HepG2 (cell line): Measurements from ENCODE around the gene GLRA1.

ENCODE experiments used
- KDM1A ChIP-seq: IDR thresholded peaks from 2 replicates; pipeline ENCODE4 v1.6.1; 2016; ENCODE audit warnings: missing compliant biosample characterization
- NFE2L2 ChIP-seq: fragments of 150-350 bp; IDR thresholded peaks from 2 replicates; pipeline ENCODE4 v1.6.1; 2014; ENCODE audit warnings: low read length
- XRCC5 ChIP-seq: fragments of 200-400 bp; formaldehyde crosslinking; optimal IDR thresholded peaks from 2 replicates; pipeline ENCODE3; 2017; ENCODE audit warnings: mild to moderate bottlenecking, low read length
- ZBTB8A ChIP-seq: sonication (generic); formaldehyde crosslinking; IDR thresholded peaks from 2 replicates; pipeline ENCODE4 v1.4.0; 2020; ENCODE audit warnings: mild to moderate bottlenecking, low read depth, missing genetic modification reagents, borderline replicate concordance
- ZFX ChIP-seq: sonication (generic); formaldehyde crosslinking; IDR thresholded peaks from 2 replicates; pipeline ENCODE4 v1.4.0; 2020; ENCODE audit warnings: mild to moderate bottlenecking, low read depth, missing genetic modification reagents, moderate library complexity
- ZNF431 ChIP-seq: sonication (generic); formaldehyde crosslinking; IDR thresholded peaks from 2 replicates; pipeline ENCODE4 v1.9.0; 2022; ENCODE audit warnings: missing genetic modification reagents, low read depth, mild to moderate bottlenecking, borderline replicate concordance
- TF ChIP-seq, protein P1 (sequence below): sonication (generic); formaldehyde crosslinking; IDR thresholded peaks from 2 replicates; pipeline ENCODE4 v1.5.1; 2020; ENCODE audit warnings: mild to moderate bottlenecking, missing genetic modification reagents, borderline replicate concordance
- TF ChIP-seq, protein P2 (sequence below): IDR thresholded peaks from 2 replicates; pipeline ENCODE4 v1.6.1; 2016; ENCODE audit warnings: mild to moderate bottlenecking
- TF ChIP-seq, protein P3 (sequence below): fragments of 450-650 bp; IDR thresholded peaks from 2 replicates; pipeline ENCODE4 v1.6.1; 2016
- TF ChIP-seq, protein P4 (sequence below): sonication (generic); formaldehyde crosslinking; conservative IDR thresholded peaks from 2 replicates; pipeline ENCODE4 v1.4.0; 2020; ENCODE audit warnings: missing genetic modification reagents
- TF ChIP-seq, protein P5 (sequence below), 2 experiments: sonication (generic) in 1 of 2; formaldehyde crosslinking in 1 of 2; IDR thresholded peaks; 2 replicates each; pipeline versions ENCODE4 v1.5.1 to v1.6.1; 2011 to 2020; ENCODE audit warnings: borderline replicate concordance in 1 of 2, low read depth in 1 of 2, low read length in 1 of 2, mild to moderate bottlenecking in 1 of 2, missing genetic modification reagents in 1 of 2, moderate library complexity in 1 of 2
- TF ChIP-seq, protein P6 (sequence below): sonication (generic); formaldehyde crosslinking; IDR thresholded peaks from 2 replicates; pipeline ENCODE4 v1.5.0; 2020; ENCODE audit warnings: mild to moderate bottlenecking, missing genetic modification reagents, moderate library complexity
- TF ChIP-seq, protein P7 (sequence below): sonication (generic); IDR thresholded peaks from 2 replicates; pipeline ENCODE4 v1.6.1; 2016; ENCODE audit warnings: low read depth, borderline replicate concordance
- TF ChIP-seq, protein P8 (sequence below): sonication (generic); formaldehyde crosslinking; conservative IDR thresholded peaks from 2 replicates; pipeline ENCODE4 v1.4.0; 2020; ENCODE audit warnings: missing genetic modification reagents

DNA sequence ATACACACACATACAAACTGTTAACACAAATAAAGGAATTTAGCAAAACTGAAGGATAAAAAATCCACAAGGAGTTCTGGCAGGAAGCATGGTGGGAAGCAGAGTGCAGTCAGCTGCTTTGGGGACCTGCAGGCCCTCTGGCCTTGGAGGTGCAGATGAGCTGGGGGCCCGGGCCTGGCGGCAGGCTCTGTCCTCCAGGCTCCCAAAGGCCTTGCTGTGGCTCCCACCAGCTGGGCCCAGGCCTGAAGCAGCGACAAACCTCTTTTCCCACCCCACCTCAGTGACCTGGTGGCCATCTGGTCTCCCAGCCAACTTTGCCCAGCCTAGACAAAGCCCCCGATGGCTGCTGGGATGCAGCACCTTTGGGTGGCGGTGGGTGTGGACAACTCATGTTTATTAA is 67.8 kb downstream of the GLRA1 start:
- TF ChIP-seq KDM1A (CRISPR knock-in tag) (no peak), XRCC5 (no peak), ZNF431 (CRISPR knock-in tag) (no peak), ZFX (CRISPR knock-in tag) (no peak), NFE2L2 (no peak), ZBTB8A (CRISPR knock-in tag) (no peak)
- TF ChIP-seq, protein P1, sequence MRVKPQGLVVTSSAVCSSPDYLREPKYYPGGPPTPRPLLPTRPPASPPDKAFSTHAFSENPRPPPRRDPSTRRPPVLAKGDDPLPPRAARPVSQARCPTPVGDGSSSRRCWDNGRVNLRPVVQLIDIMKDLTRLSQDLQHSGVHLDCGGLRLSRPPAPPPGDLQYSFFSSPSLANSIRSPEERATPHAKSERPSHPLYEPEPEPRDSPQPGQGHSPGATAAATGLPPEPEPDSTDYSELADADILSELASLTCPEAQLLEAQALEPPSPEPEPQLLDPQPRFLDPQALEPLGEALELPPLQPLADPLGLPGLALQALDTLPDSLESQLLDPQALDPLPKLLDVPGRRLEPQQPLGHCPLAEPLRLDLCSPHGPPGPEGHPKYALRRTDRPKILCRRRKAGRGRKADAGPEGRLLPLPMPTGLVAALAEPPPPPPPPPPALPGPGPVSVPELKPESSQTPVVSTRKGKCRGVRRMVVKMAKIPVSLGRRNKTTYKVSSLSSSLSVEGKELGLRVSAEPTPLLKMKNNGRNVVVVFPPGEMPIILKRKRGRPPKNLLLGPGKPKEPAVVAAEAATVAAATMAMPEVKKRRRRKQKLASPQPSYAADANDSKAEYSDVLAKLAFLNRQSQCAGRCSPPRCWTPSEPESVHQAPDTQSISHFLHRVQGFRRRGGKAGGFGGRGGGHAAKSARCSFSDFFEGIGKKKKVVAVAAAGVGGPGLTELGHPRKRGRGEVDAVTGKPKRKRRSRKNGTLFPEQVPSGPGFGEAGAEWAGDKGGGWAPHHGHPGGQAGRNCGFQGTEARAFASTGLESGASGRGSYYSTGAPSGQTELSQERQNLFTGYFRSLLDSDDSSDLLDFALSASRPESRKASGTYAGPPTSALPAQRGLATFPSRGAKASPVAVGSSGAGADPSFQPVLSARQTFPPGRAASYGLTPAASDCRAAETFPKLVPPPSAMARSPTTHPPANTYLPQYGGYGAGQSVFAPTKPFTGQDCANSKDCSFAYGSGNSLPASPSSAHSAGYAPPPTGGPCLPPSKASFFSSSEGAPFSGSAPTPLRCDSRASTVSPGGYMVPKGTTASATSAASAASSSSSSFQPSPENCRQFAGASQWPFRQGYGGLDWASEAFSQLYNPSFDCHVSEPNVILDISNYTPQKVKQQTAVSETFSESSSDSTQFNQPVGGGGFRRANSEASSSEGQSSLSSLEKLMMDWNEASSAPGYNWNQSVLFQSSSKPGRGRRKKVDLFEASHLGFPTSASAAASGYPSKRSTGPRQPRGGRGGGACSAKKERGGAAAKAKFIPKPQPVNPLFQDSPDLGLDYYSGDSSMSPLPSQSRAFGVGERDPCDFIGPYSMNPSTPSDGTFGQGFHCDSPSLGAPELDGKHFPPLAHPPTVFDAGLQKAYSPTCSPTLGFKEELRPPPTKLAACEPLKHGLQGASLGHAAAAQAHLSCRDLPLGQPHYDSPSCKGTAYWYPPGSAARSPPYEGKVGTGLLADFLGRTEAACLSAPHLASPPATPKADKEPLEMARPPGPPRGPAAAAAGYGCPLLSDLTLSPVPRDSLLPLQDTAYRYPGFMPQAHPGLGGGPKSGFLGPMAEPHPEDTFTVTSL, result no peak
- TF ChIP-seq, protein P2, sequence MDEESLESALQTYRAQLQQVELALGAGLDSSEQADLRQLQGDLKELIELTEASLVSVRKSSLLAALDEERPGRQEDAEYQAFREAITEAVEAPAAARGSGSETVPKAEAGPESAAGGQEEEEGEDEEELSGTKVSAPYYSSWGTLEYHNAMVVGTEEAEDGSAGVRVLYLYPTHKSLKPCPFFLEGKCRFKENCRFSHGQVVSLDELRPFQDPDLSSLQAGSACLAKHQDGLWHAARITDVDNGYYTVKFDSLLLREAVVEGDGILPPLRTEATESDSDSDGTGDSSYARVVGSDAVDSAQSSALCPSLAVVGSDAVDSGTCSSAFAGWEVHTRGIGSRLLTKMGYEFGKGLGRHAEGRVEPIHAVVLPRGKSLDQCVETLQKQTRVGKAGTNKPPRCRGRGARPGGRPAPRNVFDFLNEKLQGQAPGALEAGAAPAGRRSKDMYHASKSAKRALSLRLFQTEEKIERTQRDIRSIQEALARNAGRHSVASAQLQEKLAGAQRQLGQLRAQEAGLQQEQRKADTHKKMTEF (CRISPR knock-in tag), result no peak
- TF ChIP-seq, protein P3, sequence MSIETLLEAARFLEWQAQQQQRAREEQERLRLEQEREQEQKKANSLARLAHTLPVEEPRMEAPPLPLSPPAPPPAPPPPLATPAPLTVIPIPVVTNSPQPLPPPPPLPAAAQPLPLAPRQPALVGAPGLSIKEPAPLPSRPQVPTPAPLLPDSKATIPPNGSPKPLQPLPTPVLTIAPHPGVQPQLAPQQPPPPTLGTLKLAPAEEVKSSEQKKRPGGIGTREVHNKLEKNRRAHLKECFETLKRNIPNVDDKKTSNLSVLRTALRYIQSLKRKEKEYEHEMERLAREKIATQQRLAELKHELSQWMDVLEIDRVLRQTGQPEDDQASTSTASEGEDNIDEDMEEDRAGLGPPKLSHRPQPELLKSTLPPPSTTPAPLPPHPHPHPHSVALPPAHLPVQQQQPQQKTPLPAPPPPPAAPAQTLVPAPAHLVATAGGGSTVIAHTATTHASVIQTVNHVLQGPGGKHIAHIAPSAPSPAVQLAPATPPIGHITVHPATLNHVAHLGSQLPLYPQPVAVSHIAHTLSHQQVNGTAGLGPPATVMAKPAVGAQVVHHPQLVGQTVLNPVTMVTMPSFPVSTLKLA, result no peak
- TF ChIP-seq, protein P4, sequence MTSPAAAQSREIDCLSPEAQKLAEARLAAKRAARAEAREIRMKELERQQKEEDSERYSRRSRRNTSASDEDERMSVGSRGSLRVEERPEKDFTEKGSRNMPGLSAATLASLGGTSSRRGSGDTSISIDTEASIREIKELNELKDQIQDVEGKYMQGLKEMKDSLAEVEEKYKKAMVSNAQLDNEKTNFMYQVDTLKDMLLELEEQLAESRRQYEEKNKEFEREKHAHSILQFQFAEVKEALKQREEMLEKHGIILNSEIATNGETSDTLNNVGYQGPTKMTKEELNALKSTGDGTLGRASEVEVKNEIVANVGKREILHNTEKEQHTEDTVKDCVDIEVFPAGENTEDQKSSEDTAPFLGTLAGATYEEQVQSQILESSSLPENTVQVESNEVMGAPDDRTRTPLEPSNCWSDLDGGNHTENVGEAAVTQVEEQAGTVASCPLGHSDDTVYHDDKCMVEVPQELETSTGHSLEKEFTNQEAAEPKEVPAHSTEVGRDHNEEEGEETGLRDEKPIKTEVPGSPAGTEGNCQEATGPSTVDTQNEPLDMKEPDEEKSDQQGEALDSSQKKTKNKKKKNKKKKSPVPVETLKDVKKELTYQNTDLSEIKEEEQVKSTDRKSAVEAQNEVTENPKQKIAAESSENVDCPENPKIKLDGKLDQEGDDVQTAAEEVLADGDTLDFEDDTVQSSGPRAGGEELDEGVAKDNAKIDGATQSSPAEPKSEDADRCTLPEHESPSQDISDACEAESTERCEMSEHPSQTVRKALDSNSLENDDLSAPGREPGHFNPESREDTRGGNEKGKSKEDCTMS (CRISPR knock-in tag), result no peak
- TF ChIP-seq, protein P5, sequence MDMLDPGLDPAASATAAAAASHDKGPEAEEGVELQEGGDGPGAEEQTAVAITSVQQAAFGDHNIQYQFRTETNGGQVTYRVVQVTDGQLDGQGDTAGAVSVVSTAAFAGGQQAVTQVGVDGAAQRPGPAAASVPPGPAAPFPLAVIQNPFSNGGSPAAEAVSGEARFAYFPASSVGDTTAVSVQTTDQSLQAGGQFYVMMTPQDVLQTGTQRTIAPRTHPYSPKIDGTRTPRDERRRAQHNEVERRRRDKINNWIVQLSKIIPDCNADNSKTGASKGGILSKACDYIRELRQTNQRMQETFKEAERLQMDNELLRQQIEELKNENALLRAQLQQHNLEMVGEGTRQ (IDR thresholded peaks at IDR 0.05; ENCODE audit: low read depth, low read length), result no peak
- TF ChIP-seq, protein P5 (CRISPR knock-in tag; IDR thresholded peaks at IDR 0.05; ENCODE audit: borderline replicate concordance), result no peak
- TF ChIP-seq, protein P6, sequence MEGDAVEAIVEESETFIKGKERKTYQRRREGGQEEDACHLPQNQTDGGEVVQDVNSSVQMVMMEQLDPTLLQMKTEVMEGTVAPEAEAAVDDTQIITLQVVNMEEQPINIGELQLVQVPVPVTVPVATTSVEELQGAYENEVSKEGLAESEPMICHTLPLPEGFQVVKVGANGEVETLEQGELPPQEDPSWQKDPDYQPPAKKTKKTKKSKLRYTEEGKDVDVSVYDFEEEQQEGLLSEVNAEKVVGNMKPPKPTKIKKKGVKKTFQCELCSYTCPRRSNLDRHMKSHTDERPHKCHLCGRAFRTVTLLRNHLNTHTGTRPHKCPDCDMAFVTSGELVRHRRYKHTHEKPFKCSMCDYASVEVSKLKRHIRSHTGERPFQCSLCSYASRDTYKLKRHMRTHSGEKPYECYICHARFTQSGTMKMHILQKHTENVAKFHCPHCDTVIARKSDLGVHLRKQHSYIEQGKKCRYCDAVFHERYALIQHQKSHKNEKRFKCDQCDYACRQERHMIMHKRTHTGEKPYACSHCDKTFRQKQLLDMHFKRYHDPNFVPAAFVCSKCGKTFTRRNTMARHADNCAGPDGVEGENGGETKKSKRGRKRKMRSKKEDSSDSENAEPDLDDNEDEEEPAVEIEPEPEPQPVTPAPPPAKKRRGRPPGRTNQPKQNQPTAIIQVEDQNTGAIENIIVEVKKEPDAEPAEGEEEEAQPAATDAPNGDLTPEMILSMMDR (CRISPR knock-in tag), result no peak
- TF ChIP-seq, protein P7, sequence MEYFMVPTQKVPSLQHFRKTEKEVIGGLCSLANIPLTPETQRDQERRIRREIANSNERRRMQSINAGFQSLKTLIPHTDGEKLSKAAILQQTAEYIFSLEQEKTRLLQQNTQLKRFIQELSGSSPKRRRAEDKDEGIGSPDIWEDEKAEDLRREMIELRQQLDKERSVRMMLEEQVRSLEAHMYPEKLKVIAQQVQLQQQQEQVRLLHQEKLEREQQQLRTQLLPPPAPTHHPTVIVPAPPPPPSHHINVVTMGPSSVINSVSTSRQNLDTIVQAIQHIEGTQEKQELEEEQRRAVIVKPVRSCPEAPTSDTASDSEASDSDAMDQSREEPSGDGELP, result no peak
- TF ChIP-seq, protein P8, sequence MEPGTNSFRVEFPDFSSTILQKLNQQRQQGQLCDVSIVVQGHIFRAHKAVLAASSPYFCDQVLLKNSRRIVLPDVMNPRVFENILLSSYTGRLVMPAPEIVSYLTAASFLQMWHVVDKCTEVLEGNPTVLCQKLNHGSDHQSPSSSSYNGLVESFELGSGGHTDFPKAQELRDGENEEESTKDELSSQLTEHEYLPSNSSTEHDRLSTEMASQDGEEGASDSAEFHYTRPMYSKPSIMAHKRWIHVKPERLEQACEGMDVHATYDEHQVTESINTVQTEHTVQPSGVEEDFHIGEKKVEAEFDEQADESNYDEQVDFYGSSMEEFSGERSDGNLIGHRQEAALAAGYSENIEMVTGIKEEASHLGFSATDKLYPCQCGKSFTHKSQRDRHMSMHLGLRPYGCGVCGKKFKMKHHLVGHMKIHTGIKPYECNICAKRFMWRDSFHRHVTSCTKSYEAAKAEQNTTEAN (CRISPR knock-in tag), result no peak
